ENCODE results near the gene CLEC4D.
"Not testable (repeated sequence)": the region's sequence is repeated elsewhere in the genome, so short reads cannot be mapped to it uniquely, and the experiment has no call there.

The CLEC4D gene

DNA sequence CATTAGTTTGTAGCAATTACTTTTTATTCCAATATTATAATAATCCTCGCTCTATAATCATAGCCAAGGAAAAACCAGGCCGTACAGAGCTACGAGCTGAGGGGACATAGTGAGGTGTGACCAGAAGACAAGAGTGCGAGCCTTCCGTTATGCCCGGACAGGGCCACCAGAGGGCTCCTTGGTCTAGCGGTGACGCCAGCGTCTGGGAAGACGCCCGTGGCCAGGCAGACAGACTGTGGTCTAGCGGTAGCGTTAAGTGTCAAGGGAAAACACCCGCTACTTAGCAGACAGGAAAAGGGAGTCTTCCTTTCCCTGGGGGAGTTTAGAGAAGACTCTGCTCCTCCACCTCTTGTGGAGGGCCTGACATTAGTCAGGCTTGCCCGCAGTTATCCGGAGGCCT, 24.5 kb downstream of the CLEC4D start:
- not testable (repeated sequence) for DNase-seq

DNA sequence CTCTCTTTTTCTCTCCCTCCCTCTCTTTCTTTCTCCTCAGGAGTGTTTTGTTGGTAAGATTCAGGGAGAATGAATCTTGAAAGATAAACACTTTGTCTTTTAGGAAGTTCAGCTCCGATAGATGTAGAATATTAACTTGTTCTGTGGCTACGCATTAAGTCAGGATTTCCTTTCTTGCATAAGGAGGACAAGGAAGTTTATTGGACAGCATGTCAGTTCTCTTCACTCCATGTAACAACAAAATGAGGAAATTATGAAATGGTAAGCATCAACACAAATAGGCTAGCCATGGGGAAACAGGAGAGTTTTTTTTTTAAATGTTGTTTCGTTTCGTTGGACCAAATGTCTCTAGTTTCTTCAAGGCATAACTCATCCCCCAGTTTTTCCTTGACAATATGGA, 27.5 kb downstream of the CLEC4D start, which contains the start of gene CLEC4E:
CLEC4E (minus strand) TSS at position 75 of the 400 bp plus-strand sequence. CDS start 108 bp downstream, outside the sequence.
- not testable (repeated sequence) for DNase-seq

DNA sequence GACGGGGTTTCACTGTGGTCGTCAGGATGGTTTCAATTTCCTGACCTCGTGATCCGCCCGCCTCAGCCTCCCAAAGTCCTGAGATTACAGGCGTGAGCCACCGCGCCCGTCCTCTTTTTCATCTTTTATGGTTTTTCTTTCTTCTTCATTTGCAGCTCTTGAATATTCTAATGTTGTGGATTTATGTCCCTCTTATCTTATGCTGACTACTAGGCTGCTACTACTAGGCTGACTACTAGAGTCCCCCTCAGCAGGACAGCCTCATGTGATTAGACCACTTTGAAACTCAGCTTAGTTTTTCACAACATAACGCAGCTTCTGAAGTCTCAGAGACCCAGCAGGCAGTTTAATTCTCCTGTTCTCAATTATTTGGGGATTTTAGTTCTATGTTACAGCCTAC, 28.3 kb downstream of the CLEC4D start:
- no peak for DNase-seq

DNA sequence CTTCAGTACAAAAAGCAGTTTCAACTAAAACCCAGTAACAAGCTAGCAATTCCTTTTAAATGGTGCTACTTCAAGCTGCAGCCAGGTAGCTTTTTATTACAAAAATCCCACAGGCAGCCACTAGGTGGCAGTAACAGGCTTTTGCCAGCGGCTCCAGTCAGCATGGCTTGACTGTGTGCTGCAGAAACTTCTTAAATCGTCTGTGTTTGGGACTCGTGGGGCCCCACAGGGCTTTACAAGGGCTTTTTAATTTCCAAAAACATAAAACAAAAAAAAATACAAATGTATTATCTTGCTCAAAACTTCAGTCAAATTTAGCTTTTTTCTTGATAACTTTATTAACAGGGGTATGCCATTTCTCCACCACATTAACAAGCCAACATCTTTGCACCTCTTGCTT, 31.0 kb downstream of the CLEC4D start:
- peak; percentile 13 for DNase-seq

DNA sequence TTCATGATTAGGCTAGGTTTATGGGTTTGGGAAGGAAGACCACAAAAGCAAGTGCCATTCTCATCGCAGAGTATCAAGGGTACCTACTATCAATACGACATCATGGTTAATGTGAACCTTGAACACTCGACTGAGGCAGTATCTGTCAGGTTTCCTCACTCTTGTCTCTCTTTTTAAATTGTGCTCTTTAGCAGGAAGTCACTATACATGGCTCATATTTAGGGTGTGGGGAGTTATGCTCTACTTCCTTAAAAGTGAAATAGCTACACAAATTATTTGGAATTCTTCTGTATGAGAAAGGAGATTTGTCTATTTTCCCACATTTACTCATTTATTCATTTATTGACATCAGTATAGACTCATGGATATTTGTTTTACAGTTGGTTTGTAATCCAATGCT, 33.3 kb downstream of the CLEC4D start:
- DNase-seq, result no peak

DNA sequence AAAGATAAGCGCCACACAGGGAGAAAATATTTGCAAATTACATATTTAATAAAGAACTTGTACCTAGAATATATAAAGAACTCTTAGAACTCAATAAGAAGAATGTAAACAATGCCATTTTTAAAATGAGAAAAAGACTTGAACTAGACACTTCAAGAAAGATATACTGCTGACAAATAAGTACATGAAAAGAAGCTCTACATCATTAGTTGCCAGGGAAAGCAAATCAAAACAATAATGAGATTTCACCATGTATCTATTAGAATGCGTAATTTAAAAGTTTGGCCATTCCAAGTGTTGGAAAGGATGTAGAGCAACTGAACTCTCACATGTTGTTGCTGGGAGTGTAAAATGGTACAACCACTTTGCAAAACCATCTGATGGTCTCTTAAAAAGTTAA, 34.3 kb downstream of the CLEC4D start:
- no peak for DNase-seq

DNA sequence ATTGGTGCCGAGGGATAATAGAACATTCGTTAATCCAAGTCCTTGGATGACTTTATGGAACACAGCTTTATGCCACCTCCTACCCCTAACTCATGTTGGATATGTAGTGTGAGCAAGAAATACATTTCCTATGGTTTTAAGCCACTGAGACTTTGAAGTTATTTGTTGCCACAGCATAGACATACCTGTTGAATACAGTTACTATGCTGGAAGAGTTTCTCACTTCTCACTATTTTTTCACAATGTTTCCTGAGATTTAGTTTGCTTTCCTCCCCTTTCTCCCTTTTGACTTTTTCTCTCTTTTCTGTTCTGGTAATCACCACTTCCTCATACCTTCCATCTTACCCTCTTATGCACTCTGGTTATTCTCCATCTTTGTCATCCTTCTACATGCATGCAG, 34.9 kb downstream of the CLEC4D start:
- DNase-seq, result no peak

DNA sequence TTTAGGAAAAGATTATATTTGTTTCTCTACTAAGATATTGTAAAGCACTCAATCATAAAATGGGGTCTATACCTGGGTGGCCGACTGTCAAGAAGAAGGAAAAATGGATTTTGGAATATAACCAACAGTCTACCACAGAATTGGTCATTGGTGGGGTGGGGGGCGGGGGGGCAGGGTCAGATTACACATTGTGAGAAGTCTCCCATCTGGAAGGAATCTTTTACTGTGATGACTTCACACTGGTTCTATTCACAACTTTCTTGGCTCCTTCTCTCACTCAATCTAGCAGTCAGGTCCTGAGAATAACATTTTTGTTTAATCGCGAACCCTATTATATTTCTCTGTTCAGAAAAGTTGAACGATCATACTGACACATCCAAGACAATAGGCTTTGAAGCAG, 36.1 kb downstream of the CLEC4D start:
- no peak for DNase-seq

DNA sequence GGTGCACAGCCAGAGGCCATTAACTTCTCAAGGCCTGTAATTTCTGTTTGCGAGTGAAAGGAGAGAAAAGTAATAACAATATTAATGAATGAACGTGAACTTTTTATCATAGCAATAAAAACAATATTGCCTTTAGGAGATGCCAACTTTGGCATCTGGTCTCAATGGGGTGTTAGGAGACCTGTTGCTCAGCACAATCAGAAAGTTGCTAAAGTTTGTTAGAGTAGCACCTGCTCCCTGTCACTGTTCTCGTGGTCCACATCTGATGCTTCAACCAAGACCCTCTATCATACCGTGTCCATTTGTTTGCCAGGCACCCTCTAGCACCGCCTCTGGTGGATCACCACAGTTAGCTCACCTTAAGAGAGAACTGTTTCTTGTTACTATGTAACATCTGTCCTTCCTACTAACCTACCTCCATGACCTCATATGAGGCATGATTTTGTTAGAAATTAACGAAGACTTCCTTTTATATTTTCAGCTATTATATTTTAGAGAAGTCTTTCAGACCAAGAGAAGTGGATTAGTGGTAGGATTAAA, 39.9 kb downstream of the CLEC4D start:
- DNase-seq, result no peak

DNA sequence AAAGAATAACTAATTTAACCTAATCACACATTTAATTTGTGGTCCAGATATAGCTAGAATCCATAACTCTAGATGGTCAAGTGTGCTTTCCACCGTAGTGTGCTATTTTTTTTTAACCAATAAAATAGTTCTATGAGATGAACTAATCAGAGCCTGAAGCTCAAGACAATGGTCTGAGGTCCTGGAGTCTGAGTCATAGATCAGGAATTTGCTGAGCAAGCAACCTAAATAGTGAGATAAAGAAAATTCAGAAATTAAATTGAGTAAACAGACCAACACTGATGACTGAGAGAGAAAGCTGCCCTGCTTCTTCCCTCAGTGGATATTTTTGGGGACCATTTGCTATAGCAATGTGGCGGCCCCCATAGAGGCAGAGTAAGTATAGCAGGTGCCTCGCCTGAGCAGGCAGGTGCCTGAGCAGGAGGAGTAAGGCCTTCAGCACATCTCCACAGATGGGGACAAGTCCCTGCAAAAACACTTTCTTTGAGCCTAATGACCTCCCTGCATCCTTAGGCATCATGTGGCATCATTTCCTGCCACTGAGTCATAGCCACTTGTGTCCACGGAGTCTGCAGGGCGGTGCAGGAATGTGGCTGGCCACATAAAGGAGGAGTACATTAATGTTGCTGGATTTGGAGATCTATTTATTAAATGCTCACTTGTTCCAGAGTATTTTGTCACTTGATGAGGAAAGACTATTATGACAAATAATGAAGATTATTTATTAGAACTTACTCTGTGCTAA, 41.3 kb downstream of the CLEC4D start:
- no peak for DNase-seq

DNA sequence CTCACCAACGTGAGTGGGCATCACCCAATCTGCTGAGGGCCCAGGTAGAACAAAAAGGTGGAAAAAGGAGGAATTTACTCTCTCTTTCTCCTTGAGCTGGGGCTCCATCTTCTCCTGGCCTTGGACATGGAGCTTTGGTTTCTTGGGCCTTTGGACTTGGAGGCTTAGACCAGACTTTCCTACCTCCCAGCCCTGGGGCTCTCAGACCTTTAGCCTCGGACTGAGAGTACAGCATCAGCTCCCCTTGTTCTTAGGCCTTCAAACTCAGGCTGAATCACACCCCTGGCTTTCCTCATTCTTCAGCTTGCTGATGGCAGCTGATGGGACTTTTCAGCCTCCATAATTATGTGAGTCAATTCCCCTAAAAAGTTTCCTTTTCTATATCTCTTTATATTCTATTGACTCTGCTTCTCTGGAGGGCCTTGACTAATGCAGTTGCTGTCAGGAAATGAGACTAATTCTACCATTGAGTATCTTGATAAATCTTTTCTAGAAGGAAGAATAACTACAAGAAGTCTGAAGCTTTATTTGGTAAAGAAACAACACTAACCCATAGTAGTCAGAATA, 43.3 kb downstream of the CLEC4D start:
- DNase-seq, result no peak

DNA sequence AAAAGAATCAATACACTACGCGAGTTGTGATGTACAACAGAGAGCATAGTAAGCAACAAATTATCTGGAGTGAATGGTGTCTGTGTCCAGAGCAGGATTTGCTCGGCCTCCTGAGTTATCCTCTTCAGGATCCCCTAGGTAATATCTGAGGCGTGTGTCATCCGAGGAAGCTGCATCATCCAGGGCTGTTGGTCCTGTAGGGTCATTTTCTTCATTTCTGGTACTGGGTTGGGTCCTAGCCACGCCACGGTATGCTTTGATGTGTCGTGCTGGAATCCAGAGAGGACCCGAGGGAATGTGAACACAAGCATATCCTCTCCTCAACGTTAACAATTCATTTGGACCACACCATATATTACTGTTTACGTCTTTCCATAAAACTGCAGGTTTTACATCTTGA, 46.4 kb downstream of the CLEC4D start:
- no peak for DNase-seq

DNA sequence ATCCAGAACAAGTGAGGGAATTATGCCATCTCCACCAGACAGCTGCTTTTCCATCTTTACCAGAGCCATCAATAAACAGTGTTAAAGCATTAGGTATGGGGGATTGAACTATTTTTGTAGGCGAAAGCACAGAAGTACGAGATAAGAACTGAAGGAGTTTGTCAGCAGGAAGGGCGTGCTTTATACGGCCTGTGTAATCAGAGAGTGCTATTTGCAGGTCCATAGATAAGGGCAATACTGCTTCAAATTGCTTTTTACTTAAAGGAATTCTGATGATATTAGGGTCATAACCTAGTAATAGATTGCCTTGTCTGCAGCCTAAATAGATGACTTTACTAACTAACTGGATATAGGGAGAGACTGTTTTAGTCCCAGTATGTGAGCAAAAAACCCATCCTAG, 47.7 kb downstream of the CLEC4D start:
- no peak for DNase-seq

DNA sequence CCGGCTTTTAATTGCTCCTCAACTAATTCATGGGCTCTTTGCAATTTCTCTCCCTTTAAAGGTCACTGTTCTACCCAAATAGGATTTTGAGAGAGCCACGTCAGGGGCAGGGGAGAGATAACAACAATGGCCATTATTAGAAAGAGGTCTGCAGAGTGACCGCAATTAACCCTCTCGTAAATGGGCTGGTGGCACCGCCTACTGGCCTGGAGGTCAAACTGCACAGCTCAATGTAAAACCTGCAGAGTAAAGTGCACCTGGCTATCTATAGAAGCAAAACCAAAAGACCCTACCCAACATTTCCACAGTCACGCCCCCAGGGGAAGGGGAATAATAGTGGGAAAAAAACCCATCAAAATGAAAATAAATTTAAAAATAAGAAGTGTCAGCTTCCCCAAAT, 49.0 kb downstream of the CLEC4D start:
- DNase-seq, result no peak

DNA sequence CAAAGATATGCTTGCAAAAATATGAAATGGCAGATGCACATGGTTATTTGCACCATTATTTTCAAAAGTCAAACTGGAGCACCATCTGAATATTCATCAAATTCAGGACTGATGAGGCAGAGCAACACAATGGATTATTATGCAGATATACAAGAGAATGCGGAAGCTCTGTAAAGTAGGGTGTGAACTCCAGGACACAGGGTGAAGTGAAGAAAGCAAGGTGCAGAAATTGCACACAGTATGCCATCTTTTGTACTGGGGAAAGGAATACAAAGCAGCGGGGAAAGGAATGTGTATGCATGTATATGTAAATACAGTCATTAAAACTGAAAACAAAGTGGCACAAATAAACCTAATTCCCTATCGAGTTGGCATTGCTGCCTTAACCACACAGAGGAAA, 50.1 kb downstream of the CLEC4D start:
- no peak for DNase-seq

DNA sequence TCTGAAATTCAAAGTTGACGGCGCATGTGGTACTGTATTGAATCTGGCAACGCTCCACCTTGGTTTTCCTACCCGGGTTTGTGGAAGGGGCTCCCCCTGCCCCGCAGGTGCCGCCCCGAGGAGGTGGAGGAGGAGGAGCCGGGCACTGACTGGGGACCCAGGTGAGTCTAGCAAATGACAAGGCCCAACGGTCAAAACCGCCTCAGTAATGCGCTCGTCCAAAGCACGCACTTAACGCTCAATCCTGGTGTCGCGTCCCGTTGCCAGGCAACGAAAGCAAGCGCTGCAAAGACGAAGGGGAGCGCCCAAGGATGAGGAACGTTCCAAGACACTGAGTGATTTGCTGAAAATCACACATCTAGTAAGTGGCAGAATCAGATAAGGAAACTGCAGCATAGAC, 51.4 kb downstream of the CLEC4D start:
- DNase-seq, result no peak

DNA sequence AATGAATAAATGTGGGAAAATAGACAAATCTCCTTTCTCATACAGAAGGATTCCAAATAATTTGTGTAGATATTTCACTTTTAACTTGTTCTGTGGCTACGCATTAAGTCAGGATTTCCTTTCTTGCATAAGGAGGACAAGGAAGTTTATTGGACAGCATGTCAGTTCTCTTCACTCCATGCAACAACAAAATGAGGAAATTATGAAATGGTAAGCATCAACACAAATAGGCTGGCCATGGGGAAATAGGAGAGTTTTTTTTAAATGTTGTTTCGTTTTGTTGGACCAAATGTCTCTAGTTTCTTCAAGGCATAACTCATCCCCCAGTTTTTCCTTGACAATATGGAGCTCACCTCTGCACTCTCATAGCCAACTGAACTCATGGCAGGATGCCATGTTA, 52.7 kb downstream of the CLEC4D start:
- not testable (repeated sequence) for DNase-seq

DNA sequence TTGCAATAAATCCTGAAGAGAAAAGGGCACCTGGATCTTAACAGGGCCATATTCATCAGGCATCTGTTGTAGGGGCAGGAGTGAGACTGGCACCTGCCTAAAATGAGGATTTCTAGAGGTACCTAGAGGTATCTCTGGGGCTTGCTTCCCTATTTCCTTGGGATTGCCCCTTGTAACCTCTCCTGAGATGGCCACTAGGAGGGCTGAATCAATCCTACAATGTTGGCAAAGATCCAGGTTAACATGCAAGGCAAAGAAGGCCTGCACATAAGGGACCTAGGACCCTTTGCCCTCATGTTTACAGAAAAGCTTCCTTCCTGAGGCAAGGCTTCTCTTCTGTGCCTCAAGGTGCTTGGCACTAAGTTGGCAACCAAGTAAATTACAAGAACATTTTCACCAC, 53.2 kb downstream of the CLEC4D start:
- DNase-seq, result no peak

Measured in NCI-H2227 treated with DMSO at 0.1 percent for 48 hours (cell line).